Esophagus (tissue), 2 donors: Measurements from ENCODE around the gene OSCAR. TPM values are rescaled to one million over a fixed set of nuclear protein-coding genes. Genes with fewer than 3 reads are reported as not detected.

Source experiments
- H3K27ac ChIP-seq, 2 donors: one replicate each; pipeline ENCODE4 v1.5.1; 2013; ENCODE audit warnings: low read depth in 2 of 2, mild to moderate bottlenecking in 2 of 2, inconsistent platforms in 1 of 2, low read length in 1 of 2, moderate library complexity in 1 of 2
- H3K27me3 ChIP-seq, 2 donors: one replicate each; pipeline ENCODE4 v1.6.1; 2013; ENCODE audit warnings: low read length in 2 of 2, control low read depth in 1 of 2, mild to moderate bottlenecking in 1 of 2; ENCODE audit not compliant: insufficient read depth in 2 of 2, control insufficient read depth in 1 of 2
- H3K36me3 ChIP-seq, 2 donors: one replicate each; pipeline ENCODE4 v1.6.1; 2013; ENCODE audit warnings: low read length in 1 of 2; ENCODE audit not compliant: control insufficient read depth in 2 of 2, insufficient read depth in 2 of 2
- H3K4me1 ChIP-seq, 2 donors: one replicate each; pipeline ENCODE4 v1.6.1; 2013; ENCODE audit warnings: low read length in 1 of 2; ENCODE audit not compliant: control insufficient read depth in 2 of 2, insufficient read depth in 2 of 2
- H3K4me3 ChIP-seq, 2 donors: one replicate each; pipeline ENCODE4 v1.5.1; 2013; ENCODE audit warnings: low read length in 2 of 2, mild to moderate bottlenecking in 2 of 2, low read depth in 1 of 2, moderate library complexity in 1 of 2
- H3K9me3 ChIP-seq, 2 donors: one replicate each; pipeline ENCODE4 v1.6.1; 2013; ENCODE audit warnings: mild to moderate bottlenecking in 2 of 2, low read depth in 1 of 2, low read length in 1 of 2, moderate library complexity in 1 of 2; ENCODE audit not compliant: control insufficient read depth in 2 of 2, insufficient read depth in 1 of 2
- WGBS, 2 donors: extraction: QIAGEN DNeasy Blood & Tissue Kit; methylation state at CpG; one replicate each; pipeline ENCODE4 v1.1.7; 2013; 5-methylcytosine and 5-hydroxymethylcytosine counted together
- polyA plus RNA-seq, 2 donors: library from polyadenylated mRNA; stranded (reverse); fragments of 200-250 nt; gene quantifications; one replicate each; pipeline ENCODE4 v1.2.3, GENCODE V29; 2013
- donor health status: healthy with polysubstance abuse.
- donor health status: Bipolar disorder and iron deficiency.

Gene OSCAR
- polyA plus RNA-seq, 2 donors, result 0.73 to 1.0 TPM

DNA sequence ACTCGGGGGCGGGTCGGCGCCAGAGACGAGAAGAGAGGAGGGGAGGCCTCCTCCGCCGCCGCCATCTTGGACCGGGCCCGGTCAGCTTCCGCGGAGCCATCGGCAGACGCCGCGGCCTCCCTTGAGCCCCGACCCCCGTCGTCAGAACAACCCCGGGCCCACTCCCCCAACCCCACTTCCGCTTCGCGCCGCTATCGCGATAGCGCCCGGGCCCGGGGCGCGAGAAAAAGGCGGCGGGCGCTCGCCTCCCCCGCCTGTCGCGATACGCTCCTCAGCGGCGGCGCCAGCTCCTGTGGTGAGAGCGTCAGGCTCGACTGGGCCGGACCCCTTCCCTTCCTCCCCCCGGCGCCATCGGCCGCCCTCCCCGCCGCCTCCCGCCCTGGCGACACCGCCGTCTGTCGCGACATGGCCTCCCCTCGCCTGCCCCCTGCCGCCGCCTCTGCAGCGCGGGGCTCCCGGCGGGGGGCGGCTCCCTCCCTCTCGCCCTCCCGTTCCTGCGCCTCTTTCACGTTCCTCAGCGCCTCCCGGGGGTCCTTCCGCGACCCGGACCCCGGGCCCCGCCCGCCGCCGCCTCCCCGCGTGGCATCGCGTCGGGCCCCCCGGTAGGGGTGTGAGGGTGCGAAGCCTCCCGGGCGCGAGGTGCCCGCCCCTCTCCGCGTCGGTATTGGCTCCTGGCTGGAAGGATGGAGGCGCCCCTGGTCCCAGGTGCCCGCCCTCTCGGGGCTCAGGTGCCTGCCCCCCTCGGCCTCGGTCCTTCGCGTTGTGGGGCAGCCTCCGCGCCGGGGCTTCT, 37.3 kb upstream of the OSCAR start, which contains the start of gene CNOT3:
CNOT3 (plus strand) TSS at position 64 of the 790 bp plus-strand sequence. CDS start 5,217 bp downstream, outside the sequence.
- Histone ChIP-seq H3K36me3 (peaks cover 8 to 14% of the 10 kb centered on the region in 2 donors), H3K27me3 (no peaks in the 10 kb centered on the region), H3K27ac (peak within 1 kb of the TSS; percentile 92 to 93), H3K4me1 (peaks cover 4 to 24% of the 10 kb centered on the region in 2 donors), H3K4me3 (peak within 1 kb of the TSS; percentile 89 to 92), H3K9me3 (no peaks in the 10 kb centered on the region)
- 0 to 1% methylated on average over 74 to 103 of the region's 103 CpGs for WGBS, 2 donors

DNA sequence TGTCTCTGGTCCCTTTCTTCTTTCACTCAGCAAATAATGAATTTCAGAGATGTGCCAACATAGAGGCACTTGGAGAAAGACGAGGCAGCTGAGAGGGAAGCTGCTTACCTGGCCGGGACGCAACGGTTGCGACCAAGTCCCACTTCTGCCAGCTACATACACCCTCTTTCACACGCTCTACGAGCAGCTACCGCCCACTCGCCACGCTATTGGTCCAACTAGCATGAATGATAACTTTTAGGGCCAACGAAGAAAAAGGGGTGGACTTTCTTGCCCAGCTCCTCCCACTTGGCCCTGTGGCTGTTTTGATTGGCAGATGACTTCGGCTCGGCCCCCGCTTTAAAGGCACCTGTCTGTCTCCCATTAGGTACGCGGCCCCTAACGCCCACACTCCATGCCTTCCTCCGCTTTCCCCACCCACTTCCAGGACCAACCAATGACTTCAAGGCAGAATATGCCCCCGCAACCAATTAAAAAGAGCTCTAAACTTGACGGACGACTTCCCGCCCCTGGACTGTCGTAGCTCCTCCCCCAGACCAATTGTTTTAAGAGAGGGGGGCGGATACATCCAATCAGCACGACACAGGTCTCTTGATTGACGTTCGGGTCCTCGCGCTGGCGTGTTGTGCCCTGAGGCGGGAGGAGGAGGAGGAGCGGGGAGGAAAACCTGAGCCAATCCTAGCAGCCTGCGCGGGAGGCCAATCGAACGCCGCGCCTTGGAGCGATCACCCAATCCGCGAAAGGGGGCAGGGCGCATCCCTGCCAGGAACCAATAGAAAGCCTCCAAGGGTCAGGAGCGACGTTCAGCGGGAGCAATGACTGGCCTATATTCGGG, 36.5 kb upstream of the OSCAR start:
- Histone ChIP-seq H3K9me3 (no peaks in the 10 kb centered on the region), H3K27ac (peak overlapping the region; percentile 84 to 93), H3K4me3 (peak overlapping the region; percentile 89 to 92), H3K36me3 (peaks cover 0 to 9% of the 10 kb centered on the region in 2 donors), H3K27me3 (no peaks in the 10 kb centered on the region), H3K4me1 (peaks cover 4 to 24% of the 10 kb centered on the region in 2 donors)
- 1% methylated on average over 46 of the region's 46 CpGs for WGBS, 2 donors

DNA sequence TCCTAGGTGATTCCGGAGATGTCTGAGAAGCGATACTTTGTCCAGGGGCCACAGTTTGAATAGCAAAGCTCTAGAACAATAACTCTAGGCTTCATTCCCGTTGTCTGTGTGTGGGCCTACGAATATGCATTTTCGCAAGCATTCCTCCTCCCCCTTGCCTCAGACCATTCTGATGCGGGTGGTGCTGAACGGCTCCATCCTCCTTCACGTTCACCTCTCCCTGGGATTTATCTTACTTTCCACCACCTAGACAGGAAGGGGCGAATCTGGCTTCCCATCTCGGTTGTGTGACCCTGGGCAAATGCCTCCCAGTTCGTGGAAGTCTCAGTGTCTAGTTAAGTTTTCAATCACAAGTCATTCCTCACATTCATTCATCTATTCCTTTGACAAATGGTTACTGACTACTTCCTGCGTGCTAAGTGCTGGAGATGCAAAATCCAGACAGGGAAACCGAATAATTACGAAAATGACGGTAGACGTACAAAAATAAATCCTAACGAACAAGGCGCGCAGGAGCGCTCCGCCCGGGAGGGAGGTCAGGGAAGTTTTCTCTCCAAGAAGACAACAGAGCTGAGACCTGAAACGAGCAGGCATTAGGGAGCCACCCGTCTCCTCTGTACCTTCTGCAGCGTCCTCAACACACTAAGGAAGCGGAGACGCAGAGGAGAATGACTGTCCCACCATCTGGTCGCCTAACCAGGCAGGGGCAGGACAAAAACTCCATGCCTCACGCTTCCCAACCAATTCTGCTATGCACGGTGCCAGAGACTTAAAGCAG, 35.7 kb upstream of the OSCAR start:
- Histone ChIP-seq H3K9me3 (no peaks in the 10 kb centered on the region), H3K27me3 (no peaks in the 10 kb centered on the region), H3K4me1 (peaks cover 4 to 22% of the 10 kb centered on the region in 2 donors), H3K27ac (peak overlapping the region; percentile 80 to 84), H3K36me3 (peaks cover 4 to 12% of the 10 kb centered on the region in 2 donors), H3K4me3 (peak overlapping the region; percentile 50 to 51)
- WGBS, 2 donors, result 4% methylated on average over 30 of the region's 30 CpGs

GRCh38 chr19:54133957-54134590, 33.5 kb upstream of the OSCAR start:
- no peak overlapping the region for H3K4me3 ChIP-seq
- peak overlapping the region; percentile 26 to 76 for H3K27ac ChIP-seq
- peaks cover 14 to 18% of the 10 kb centered on the region in 2 donors for H3K36me3 ChIP-seq
- no peaks in the 10 kb centered on the region for H3K27me3 ChIP-seq
- H3K4me1 ChIP-seq, result peaks cover 3 to 12% of the 10 kb centered on the region in 2 donors
- 40 to 50% methylated on average over 2 of the region's 2 CpGs for WGBS, 2 donors
- H3K9me3 ChIP-seq, result no peaks in the 10 kb centered on the region

DNA sequence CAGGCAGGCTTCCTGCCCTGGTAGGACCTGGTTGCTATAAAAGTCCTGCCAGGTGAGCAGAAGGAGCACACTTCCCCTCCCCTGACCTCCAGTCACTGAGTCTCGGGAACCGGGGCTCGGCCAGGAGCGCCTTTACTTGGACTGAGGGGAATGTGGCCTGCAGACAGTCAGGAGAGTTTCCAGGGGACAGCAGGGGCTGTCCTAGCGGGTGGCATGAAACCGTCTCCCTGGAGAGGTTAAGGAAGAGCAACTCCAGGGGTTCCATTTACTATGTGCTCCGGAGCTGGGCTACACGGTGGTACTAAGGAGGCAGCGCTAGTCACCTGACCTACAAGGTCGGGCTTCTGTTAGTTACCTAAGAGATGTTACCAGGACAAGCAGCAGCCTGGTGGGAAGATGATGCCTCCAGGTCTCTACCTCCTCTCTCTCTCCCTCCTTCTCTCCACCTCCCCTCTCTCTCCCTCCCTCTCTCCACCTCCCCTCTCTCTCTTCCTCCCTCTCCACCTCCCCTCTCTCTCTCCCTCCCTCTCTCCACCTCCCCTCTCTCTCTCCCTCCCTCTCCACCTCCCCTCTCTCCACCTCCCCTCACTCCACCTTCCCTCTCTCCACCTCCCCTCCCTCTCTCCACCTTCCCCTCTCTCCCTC, 32.8 kb upstream of the OSCAR start:
- 66 to 75% methylated on average over 10 of the region's 10 CpGs for WGBS, 2 donors
- Histone ChIP-seq H3K4me3 (no peak overlapping the region), H3K4me1 (peaks cover 3 to 6% of the 10 kb centered on the region in 2 donors)

GRCh38 chr19:54129617-54129996, 29.0 kb upstream of the OSCAR start:
- Histone ChIP-seq H3K27ac (no peak overlapping the region), H3K27me3 (no peaks in the 10 kb centered on the region), H3K4me1 (peaks cover 3% of the 10 kb centered on the region in 2 donors), H3K36me3 (peaks cover 42 to 51% of the 10 kb centered on the region in 2 donors), H3K9me3 (no peaks in the 10 kb centered on the region), H3K4me3 (no peak overlapping the region)
- WGBS, 2 donors, result 97 to 98% methylated on average over 20 of the region's 20 CpGs

More for the DNA sequence above, 32.8 kb upstream of the OSCAR start:
- Histone ChIP-seq H3K27me3 (no peaks in the 10 kb centered on the region), H3K27ac (no peak overlapping the region), H3K9me3 (no peaks in the 10 kb centered on the region), H3K36me3 (peaks cover 15 to 25% of the 10 kb centered on the region in 2 donors)

- Histone ChIP-seq H3K4me1 (peaks cover 0 to 3% of the 10 kb centered on the region in 2 donors), H3K9me3 (no peaks in the 10 kb centered on the region), H3K27me3 (no peaks in the 10 kb centered on the region), H3K4me3 (no peak overlapping the region), H3K27ac (no peak overlapping the region), H3K36me3 (peaks cover 45 to 57% of the 10 kb centered on the region in 2 donors)
- 95 to 96% methylated on average over 41 of the region's 41 CpGs for WGBS, 2 donors
Observed at GRCh38 chr19:54128796-54129616, 28.4 kb upstream of the OSCAR start.

DNA sequence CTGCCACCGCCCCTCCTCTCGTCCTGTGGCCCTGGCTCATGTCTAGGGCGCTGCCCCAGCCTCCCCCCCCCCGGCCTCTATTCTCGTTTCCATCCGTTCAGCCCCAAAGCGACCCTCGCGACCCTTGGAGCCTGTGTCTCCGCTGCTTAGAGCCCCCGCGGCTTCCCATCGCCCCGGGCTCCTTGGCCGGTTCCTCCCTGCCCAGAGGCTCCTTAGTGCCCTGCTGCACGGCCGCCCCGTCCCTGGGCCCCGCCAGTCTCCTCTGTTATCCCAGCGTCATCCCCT, 27.8 kb upstream of the OSCAR start:
- Histone ChIP-seq H3K36me3 (peaks cover 45 to 63% of the 10 kb centered on the region in 2 donors), H3K4me3 (no peak overlapping the region), H3K27ac (no peak overlapping the region), H3K4me1 (peaks cover 0 to 2% of the 10 kb centered on the region in 2 donors), H3K9me3 (no peaks in the 10 kb centered on the region), H3K27me3 (no peaks in the 10 kb centered on the region)
- 86 to 92% methylated on average over 15 to 20 of the region's 20 CpGs for WGBS, 2 donors
